ENCODE measurements around the gene ETV1.
A peak's percentile ranks its signal among the peaks of the same experiment; 100 is the strongest.

Gene ETV1

DNA sequence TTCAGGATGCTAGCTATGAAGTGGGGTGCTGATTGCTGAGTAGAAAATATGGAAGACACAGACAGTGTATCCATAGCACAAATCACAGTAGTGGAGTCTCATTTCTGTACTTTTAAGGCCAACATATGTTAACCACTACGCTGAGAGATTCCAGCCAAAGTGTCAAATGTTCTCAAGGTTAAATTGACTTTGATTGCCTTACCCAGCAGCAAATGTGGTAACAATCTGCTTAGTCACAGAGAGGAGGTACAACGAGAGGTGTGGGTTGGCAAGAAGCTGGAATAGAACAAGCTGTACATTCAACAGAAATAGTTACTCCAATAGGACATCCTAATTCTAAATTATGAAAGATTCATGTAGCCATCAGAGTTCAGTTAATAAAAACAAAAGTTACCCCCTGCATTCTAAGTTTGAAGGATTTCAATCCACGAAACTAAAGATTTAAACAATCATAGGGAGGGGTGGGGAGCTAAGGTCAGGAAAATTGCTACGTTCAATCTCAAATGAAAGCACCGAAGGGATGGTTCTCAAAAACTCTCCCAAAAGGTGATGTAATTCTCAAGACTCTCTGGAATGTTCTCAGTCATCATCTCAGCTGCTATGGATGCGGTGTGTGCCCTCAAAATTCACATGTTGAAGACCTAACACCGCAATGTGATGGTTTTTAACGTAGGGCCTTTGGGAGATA is 137.0 kb downstream of the ETV1 start:
- no peak for DNase-seq (ENCODE audit: extremely low spot score)
- CTCF ChIA-PET: no interaction called here
- POLR2A ChIA-PET: no interaction called here
- TF ChIP-seq CTBP1 (IDR thresholded peaks at IDR 0.05; ENCODE audit: borderline replicate concordance) (no peak), SP1 (IDR thresholded peaks at IDR 0.05) (no peak)

DNA sequence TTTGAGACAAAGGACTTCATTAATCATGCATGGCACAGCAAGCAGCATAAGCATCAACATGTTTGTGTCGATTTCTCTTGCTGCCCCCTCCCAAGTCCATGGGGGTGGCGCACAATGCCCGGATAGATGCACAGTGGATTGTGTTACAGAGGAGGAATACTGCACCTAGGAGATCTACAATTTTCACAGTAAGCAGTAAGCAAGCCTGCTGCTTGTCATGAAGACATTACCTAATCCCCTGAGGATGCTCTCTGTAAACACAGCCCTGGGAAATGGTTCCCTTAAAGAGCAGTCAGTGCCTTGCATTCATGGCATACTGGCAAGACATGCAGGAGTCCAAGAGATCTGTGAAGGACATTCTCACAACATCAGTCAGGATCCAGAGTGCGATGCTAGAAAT is 137.7 kb downstream of the ETV1 start:
- no peak for DNase-seq (ENCODE audit: extremely low spot score)
- CTCF ChIA-PET: no interaction called here
- no peak for TF ChIP-seq ELF4 (IDR thresholded peaks at IDR 0.05)
- TF ChIP-seq ARNT (IDR thresholded peaks at IDR 0.05): no peak
- TF ChIP-seq NFRKB (IDR thresholded peaks at IDR 0.05): no peak
- no peak for TF ChIP-seq BHLHE40 (IDR thresholded peaks at IDR 0.05; ENCODE audit: borderline replicate concordance)
- no peak for TF ChIP-seq FOXA1 (IDR thresholded peaks at IDR 0.05)
- TF ChIP-seq SUZ12 (IDR thresholded peaks at IDR 0.05): no peak
- no peak for TF ChIP-seq L3MBTL2 (conservative IDR thresholded peaks at IDR 0.05)
- no peak for TF ChIP-seq HDGF (IDR thresholded peaks at IDR 0.05; ENCODE audit: borderline replicate concordance)
- TF ChIP-seq SP1 (IDR thresholded peaks at IDR 0.05): no peak
- TF ChIP-seq TARDBP (IDR thresholded peaks at IDR 0.05): no peak
- TF ChIP-seq CTBP1 (IDR thresholded peaks at IDR 0.05; ENCODE audit: borderline replicate concordance): no peak
- no peak for TF ChIP-seq FOXK2 (IDR thresholded peaks at IDR 0.05)
- no peak for TF ChIP-seq ZNF384 (IDR thresholded peaks at IDR 0.05)
- POLR2A ChIA-PET: no interaction called here

DNA sequence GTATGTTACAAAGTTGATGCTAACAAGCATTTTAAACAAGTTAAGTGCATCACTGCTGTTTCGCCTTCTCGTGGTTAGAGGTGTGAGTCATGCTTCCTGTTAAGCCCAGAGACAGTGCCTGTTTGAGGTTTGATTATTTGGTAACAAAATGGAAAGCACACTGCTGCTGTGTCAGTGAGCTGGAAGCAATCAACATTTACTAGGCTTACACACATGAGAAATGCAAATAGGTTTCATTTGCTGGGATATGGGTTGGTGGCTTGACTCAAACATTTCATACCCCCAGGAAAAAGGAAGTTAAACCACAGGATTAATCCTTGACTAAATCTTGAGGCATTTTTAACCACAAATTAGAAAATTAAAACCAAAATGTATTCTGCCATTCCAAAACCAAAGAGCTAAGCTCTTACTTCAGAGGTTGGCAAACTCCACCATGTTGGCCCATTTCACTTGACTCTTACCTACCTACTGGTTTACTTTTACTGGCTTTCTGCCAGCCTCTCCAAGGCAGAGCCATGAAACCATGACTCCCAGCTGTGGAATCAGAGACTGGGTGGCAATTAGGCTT is 139.2 kb downstream of the ETV1 start:
- ChIA-PET POLR2A (no interaction called here), CTCF (interaction anchor here (1.2 kb wide), 1 partner anchor 842 kb away, joined by 3 read pairs; no protein-coding TSS in a partner anchor)
- peak; percentile 9 for DNase-seq (ENCODE audit: extremely low spot score)
- TF ChIP-seq SP1 (IDR thresholded peaks at IDR 0.05) (no peak), ELF4 (IDR thresholded peaks at IDR 0.05) (no peak), ZNF384 (IDR thresholded peaks at IDR 0.05) (no peak), FOXK2 (IDR thresholded peaks at IDR 0.05) (no peak), BHLHE40 (IDR thresholded peaks at IDR 0.05; ENCODE audit: borderline replicate concordance) (no peak), LEF1 (IDR thresholded peaks at IDR 0.05; ENCODE audit: borderline replicate concordance) (no peak), FOXA1 (IDR thresholded peaks at IDR 0.05) (no peak), NFRKB (IDR thresholded peaks at IDR 0.05) (no peak), ARNT (IDR thresholded peaks at IDR 0.05) (no peak), TARDBP (IDR thresholded peaks at IDR 0.05) (no peak)

DNA sequence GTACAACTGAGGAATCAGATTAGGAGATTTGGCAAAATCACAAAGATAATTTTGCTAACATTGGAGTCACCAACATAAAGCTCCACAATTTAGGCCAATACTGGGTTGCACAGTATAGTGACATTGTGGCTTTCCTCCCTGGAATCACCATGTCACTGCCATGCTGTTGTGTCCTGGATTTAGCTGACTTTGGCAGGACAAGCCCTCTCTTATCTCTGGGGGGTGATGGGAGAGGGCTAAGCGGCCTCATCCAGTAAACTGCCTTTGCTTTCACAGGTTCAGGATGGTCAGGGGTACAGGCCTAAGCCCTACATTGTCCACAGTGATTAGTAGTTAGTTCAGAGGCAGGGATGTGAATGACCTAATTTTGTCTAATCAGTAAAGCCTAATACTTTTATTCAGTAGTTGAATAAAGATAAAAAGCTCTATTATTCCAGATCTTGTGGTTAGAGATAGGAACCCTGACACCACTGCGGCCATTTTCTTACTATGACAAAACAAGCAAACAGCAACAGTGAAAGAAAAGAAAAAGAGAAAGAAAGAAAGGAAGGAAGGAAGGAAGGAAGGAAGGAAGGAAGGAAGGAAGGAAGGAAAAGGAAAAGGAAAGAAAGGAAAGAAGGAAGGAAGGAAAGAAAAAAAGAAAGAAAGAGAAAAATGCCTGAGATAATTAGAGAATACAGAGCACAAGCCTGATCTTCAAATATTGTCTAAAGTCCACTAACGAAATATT is 140.1 kb downstream of the ETV1 start:
- TF ChIP-seq ELF4 (IDR thresholded peaks at IDR 0.05): no peak
- no peak for TF ChIP-seq L3MBTL2 (conservative IDR thresholded peaks at IDR 0.05)
- TF ChIP-seq NFRKB (IDR thresholded peaks at IDR 0.05): no peak
- TF ChIP-seq, protein P1, sequence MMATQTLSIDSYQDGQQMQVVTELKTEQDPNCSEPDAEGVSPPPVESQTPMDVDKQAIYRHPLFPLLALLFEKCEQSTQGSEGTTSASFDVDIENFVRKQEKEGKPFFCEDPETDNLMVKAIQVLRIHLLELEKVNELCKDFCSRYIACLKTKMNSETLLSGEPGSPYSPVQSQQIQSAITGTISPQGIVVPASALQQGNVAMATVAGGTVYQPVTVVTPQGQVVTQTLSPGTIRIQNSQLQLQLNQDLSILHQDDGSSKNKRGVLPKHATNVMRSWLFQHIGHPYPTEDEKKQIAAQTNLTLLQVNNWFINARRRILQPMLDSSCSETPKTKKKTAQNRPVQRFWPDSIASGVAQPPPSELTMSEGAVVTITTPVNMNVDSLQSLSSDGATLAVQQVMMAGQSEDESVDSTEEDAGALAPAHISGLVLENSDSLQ (IDR thresholded peaks at IDR 0.05): no peak
- TF ChIP-seq CTBP1 (IDR thresholded peaks at IDR 0.05; ENCODE audit: borderline replicate concordance): no peak
- no peak for TF ChIP-seq ZNF384 (IDR thresholded peaks at IDR 0.05)
- TF ChIP-seq FOXK2 (IDR thresholded peaks at IDR 0.05): no peak
- TF ChIP-seq SP1 (IDR thresholded peaks at IDR 0.05): no peak
- TF ChIP-seq TARDBP (IDR thresholded peaks at IDR 0.05): no peak
- no peak for TF ChIP-seq SUZ12 (IDR thresholded peaks at IDR 0.05)
- TF ChIP-seq FOXA1 (IDR thresholded peaks at IDR 0.05): no peak
- no peak for TF ChIP-seq FOXM1 (IDR thresholded peaks at IDR 0.05; ENCODE audit: borderline replicate concordance)
- POLR2A ChIA-PET: no interaction called here
- CTCF ChIA-PET: no interaction called here
- DNase-seq (ENCODE audit: extremely low spot score): no peak

DNA sequence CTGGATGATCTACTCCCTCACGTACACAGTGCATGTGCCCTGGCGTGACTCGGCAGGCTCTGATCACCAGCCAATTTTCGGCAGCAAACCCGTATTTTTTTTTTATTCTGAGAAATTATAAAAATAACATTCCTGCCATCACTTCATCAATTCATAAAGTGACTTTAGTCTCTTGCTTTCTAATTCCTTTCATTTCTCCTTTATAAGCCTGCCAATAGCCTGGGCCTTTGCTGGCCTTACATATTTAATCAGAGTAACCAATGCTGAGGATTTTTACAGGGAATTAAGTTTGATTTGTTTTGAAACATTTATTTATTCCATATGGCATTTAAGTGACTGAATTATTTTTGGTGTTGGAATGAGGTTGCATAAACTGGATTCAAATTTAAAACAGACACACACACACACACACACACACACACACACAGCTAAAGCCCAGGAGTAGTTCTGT is 140.8 kb downstream of the ETV1 start:
- no peak for TF ChIP-seq FOXA1 (IDR thresholded peaks at IDR 0.05)
- TF ChIP-seq FOXK2 (IDR thresholded peaks at IDR 0.05): no peak
- no peak for TF ChIP-seq CTBP1 (IDR thresholded peaks at IDR 0.05; ENCODE audit: borderline replicate concordance)
- TF ChIP-seq ARNT (IDR thresholded peaks at IDR 0.05): no peak
- no peak for TF ChIP-seq ZNF384 (IDR thresholded peaks at IDR 0.05)
- no peak for TF ChIP-seq ELF4 (IDR thresholded peaks at IDR 0.05)
- TF ChIP-seq FOXM1 (IDR thresholded peaks at IDR 0.05; ENCODE audit: borderline replicate concordance): no peak
- TF ChIP-seq SUZ12 (IDR thresholded peaks at IDR 0.05): no peak
- POLR2A ChIA-PET: no interaction called here
- no peak for DNase-seq (ENCODE audit: extremely low spot score)
- CTCF ChIA-PET: no interaction called here

DNA sequence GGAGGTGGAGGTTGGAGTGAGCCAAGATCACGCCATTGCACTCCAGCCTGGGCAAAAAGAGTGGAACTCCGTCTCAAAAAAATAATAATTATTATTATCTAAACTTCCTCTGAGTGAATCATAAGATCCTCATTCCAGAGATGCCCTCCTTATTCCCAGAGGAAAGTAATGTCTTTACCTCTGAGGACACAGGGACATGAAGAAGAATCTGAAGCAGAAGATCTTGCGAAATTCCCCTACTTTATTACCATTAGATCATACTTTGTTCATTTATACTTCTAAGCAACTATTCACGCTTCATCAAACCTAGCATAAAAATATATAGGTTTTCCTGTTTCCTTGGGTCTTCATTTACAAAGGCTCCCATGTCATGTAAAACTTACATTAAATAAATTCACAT is 143.1 kb downstream of the ETV1 start:
- ChIA-PET POLR2A (no interaction called here), CTCF (no interaction called here)
- no peak for DNase-seq (ENCODE audit: extremely low spot score)
- TF ChIP-seq FOXM1 (IDR thresholded peaks at IDR 0.05; ENCODE audit: borderline replicate concordance) (no peak), ZNF384 (IDR thresholded peaks at IDR 0.05) (no peak), FOXK2 (IDR thresholded peaks at IDR 0.05) (no peak), ARNT (IDR thresholded peaks at IDR 0.05) (no peak), SUZ12 (IDR thresholded peaks at IDR 0.05) (no peak), FOXA1 (IDR thresholded peaks at IDR 0.05) (no peak), TARDBP (IDR thresholded peaks at IDR 0.05) (no peak), SP1 (IDR thresholded peaks at IDR 0.05) (no peak), BHLHE40 (IDR thresholded peaks at IDR 0.05; ENCODE audit: borderline replicate concordance) (no peak), L3MBTL2 (conservative IDR thresholded peaks at IDR 0.05) (no peak), HDGF (IDR thresholded peaks at IDR 0.05; ENCODE audit: borderline replicate concordance) (no peak), CTBP1 (IDR thresholded peaks at IDR 0.05; ENCODE audit: borderline replicate concordance) (no peak), LEF1 (IDR thresholded peaks at IDR 0.05; ENCODE audit: borderline replicate concordance) (no peak), ELF4 (IDR thresholded peaks at IDR 0.05) (no peak), NFRKB (IDR thresholded peaks at IDR 0.05) (no peak)
- TF ChIP-seq, protein P1 (IDR thresholded peaks at IDR 0.05): no peak
